Measurements from ENCODE around the gene ISYNA1.
A peak's percentile ranks its signal among the peaks of the same experiment; 100 is the strongest.

ISYNA1 gene

GRCh38 chr19:18441804-18442788 is 4.2 kb upstream of the ISYNA1 start:
- TF ChIP-seq, protein P1, sequence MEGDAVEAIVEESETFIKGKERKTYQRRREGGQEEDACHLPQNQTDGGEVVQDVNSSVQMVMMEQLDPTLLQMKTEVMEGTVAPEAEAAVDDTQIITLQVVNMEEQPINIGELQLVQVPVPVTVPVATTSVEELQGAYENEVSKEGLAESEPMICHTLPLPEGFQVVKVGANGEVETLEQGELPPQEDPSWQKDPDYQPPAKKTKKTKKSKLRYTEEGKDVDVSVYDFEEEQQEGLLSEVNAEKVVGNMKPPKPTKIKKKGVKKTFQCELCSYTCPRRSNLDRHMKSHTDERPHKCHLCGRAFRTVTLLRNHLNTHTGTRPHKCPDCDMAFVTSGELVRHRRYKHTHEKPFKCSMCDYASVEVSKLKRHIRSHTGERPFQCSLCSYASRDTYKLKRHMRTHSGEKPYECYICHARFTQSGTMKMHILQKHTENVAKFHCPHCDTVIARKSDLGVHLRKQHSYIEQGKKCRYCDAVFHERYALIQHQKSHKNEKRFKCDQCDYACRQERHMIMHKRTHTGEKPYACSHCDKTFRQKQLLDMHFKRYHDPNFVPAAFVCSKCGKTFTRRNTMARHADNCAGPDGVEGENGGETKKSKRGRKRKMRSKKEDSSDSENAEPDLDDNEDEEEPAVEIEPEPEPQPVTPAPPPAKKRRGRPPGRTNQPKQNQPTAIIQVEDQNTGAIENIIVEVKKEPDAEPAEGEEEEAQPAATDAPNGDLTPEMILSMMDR (IDR thresholded peaks at IDR 0.05) = no peak
- peaks cover 58% of the 10 kb centered on the region for H3K36me3 ChIP-seq
- H3K4me1 ChIP-seq (ENCODE audit: control insufficient read depth in 1 of 2, insufficient read depth in 1 of 2, low read depth in 1 of 2, low read length in 1 of 2) = peaks cover 8 to 14% of the 10 kb centered on the region in 2 experiments
- no peak overlapping the region for H3K4me3 ChIP-seq (ENCODE audit: low read depth in 1 of 2, low read length in 1 of 2)
- H3K27me3 ChIP-seq = peaks cover 33% of the 10 kb centered on the region
- peak overlapping the region; percentile 38 for H3K27ac ChIP-seq
- no peaks in the 10 kb centered on the region for H3K9me3 ChIP-seq

- TF ChIP-seq, protein P1 (IDR thresholded peaks at IDR 0.05) = no peak
- Histone ChIP-seq H3K9me3 (no peaks in the 10 kb centered on the region), H3K27ac (peak overlapping the region; percentile 38), H3K4me1 (ENCODE audit: control insufficient read depth in 1 of 2, insufficient read depth in 1 of 2, low read depth in 1 of 2, low read length in 1 of 2) (peaks cover 13 to 22% of the 10 kb centered on the region in 2 experiments), H3K36me3 (peaks cover 49% of the 10 kb centered on the region), H3K27me3 (peaks cover 42% of the 10 kb centered on the region), H3K4me3 (ENCODE audit: low read depth in 1 of 2, low read length in 1 of 2) (no peak overlapping the region)
Observed at GRCh38 chr19:18440936-18441803, 3.2 kb upstream of the ISYNA1 start.

GRCh38 chr19:18440415-18440877 is 2.5 kb upstream of the ISYNA1 start:
- Histone ChIP-seq H3K4me1 (ENCODE audit: control insufficient read depth in 1 of 2, insufficient read depth in 1 of 2, low read depth in 1 of 2, low read length in 1 of 2) (peaks cover 13 to 22% of the 10 kb centered on the region in 2 experiments), H3K36me3 (peaks cover 42% of the 10 kb centered on the region), H3K4me3 (ENCODE audit: low read depth in 1 of 2, low read length in 1 of 2) (no peak overlapping the region), H3K27me3 (peaks cover 50% of the 10 kb centered on the region), H3K27ac (peak overlapping the region; percentile 38), H3K9me3 (no peaks in the 10 kb centered on the region)
- TF ChIP-seq, protein P1 (IDR thresholded peaks at IDR 0.05) = no peak

GRCh38 chr19:18439910-18440237 is 1.9 kb upstream of the ISYNA1 start:
- Histone ChIP-seq H3K27me3 (peaks cover 55% of the 10 kb centered on the region), H3K4me1 (ENCODE audit: control insufficient read depth in 1 of 2, insufficient read depth in 1 of 2, low read depth in 1 of 2, low read length in 1 of 2) (peaks cover 13 to 22% of the 10 kb centered on the region in 2 experiments), H3K4me3 (ENCODE audit: low read depth in 1 of 2, low read length in 1 of 2) (no peak overlapping the region), H3K27ac (no peak overlapping the region), H3K36me3 (peaks cover 36% of the 10 kb centered on the region), H3K9me3 (no peaks in the 10 kb centered on the region)
- TF ChIP-seq, protein P1 (IDR thresholded peaks at IDR 0.05) = no peak

DNA sequence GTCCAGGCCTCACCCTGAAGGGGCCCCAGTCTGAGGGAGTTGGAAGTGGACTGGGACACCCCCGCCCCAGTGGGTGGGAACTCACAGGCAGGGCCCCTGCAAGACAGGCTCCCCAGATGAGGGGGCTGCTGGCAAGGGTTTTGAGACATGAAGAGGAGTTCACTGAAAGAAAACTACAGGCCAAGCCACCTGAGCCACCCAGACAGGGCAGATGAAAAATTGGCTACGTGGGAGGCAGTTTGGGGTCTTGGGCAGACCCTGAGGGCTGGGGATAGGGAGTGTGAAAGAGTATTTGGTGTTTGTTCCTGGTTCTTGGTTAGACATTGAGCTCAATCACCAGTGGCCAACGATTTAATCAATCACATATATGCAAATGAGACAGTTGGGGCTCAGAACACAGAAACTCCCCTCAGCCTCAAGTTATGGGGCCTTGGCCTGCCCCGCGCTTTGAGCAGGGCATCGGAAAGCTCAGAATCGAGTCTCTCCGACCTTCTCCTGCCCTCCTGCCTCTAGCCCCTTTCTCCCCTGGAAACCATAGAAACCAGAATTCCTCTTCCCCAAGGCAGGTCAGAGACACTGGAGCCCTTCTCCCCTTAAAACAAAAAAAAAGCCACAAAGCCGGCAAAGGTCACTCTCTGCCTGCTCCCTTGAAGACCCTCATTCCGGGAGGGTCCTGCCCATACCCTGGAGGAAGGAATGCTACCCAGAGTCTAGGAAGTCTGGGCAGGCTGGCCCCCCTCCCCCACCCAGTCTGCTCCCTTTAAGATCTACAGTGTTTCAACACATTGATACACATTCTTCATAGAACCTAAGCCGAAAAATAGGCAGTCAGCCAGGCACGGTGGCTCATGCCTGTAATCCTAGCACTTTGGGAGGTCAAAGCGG is 1.3 kb upstream of the ISYNA1 start:
- TF ChIP-seq, protein P1 (IDR thresholded peaks at IDR 0.05) = no peak
- no peaks in the 10 kb centered on the region for H3K9me3 ChIP-seq
- H3K36me3 ChIP-seq = peaks cover 30% of the 10 kb centered on the region
- H3K4me3 ChIP-seq (ENCODE audit: low read depth in 1 of 2, low read length in 1 of 2) = no peak overlapping the region
- peaks cover 13 to 22% of the 10 kb centered on the region in 2 experiments for H3K4me1 ChIP-seq (ENCODE audit: control insufficient read depth in 1 of 2, insufficient read depth in 1 of 2, low read depth in 1 of 2, low read length in 1 of 2)
- no peak overlapping the region for H3K27ac ChIP-seq
- H3K27me3 ChIP-seq = peaks cover 61% of the 10 kb centered on the region

All from neutrophil (primary cell).